H1 (cell line): ENCODE results near the gene RNF187. TPM values are rescaled to one million over a fixed set of nuclear protein-coding genes. Genes with fewer than 3 reads are reported as not detected.

Experiments
- CTCF ChIA-PET: fragments of 300-600 bp; sonication (Branson Sonifier 250); formaldehyde crosslinking; loops from one replicate; lab custom pipeline; 2021; ENCODE audit not compliant: partially characterized antibody; lab: Charles Lee
- POLR2A ChIA-PET: fragments of 300-600 bp; sonication (Branson Sonifier 250); formaldehyde crosslinking; loops from one replicate; lab custom pipeline; 2021; ENCODE audit warnings: inconsistent platforms; ENCODE audit not compliant: partially characterized antibody; lab: Charles Lee
- DNase-seq, 2 experiments: peaks; one replicate each; pipeline versions ENCODE4 v3.0.0 to v3.0.0-alpha.2; 2010 to 2022; ENCODE audit warnings: low spot score in 2 of 2, low read depth in 1 of 2, mixed read lengths in 1 of 2
- FAIRE-seq: peaks from 2 replicates; lab custom pipeline; 2011; peaks lifted over from hg19 to GRCh38; lab: Jason Lieb, UNC
- H2AFZ ChIP-seq: 2 replicates; pipeline ENCODE4 v1.8.1; 2012; ENCODE audit warnings: low read length, inconsistent platforms
- H2AK5ac ChIP-seq: 2 replicates; pipeline ENCODE4 v1.6.1; 2013; ENCODE audit warnings: low read depth, low read length
- H2BK120ac ChIP-seq: replicated peaks from 2 replicates; pipeline ENCODE3; 2013; ENCODE audit warnings: low read depth, low read length, inconsistent platforms
- H2BK12ac ChIP-seq: 2 replicates; pipeline ENCODE4 v1.6.1; 2013; ENCODE audit warnings: low read depth, low read length
- H2BK15ac ChIP-seq: 2 replicates; pipeline ENCODE4 v1.6.1; 2013; ENCODE audit warnings: low read length
- H2BK20ac ChIP-seq: 2 replicates; pipeline ENCODE4 v1.6.1; 2013; ENCODE audit warnings: low read length
- H2BK5ac ChIP-seq: 2 replicates; pipeline ENCODE4 v1.6.1; 2013; ENCODE audit warnings: low read depth, low read length
- H3K14ac ChIP-seq: 2 replicates; pipeline ENCODE4 v1.6.1; 2013; ENCODE audit warnings: inconsistent platforms; ENCODE audit not compliant: insufficient read length
- H3K18ac ChIP-seq: 2 replicates; pipeline ENCODE4 v1.6.1; 2013; ENCODE audit warnings: low read length; ENCODE audit errors: extremely low read depth
- H3K23ac ChIP-seq: 2 replicates; pipeline ENCODE4 v1.6.1; 2013; ENCODE audit warnings: inconsistent platforms; ENCODE audit not compliant: insufficient read length
- H3K23me2 ChIP-seq: 2 replicates; pipeline ENCODE4 v1.6.1; 2013; ENCODE audit warnings: low read depth, low read length
- H3K27ac ChIP-seq: 2 replicates; pipeline ENCODE4 v1.6.1; 2011; ENCODE audit warnings: low read depth, low read length, inconsistent platforms
- H3K27me3 ChIP-seq, 4 experiments: replicated peaks in 1 of 4; 1 replicate in 1 of 4; 2 replicates in 3 of 4; pipeline versions ENCODE4 v1.6.1 to v1.8.1; 2011 to 2013; ENCODE audit warnings: low read length in 3 of 4, mild to moderate bottlenecking in 3 of 4, inconsistent platforms in 2 of 4, mixed read lengths in 2 of 4, moderate library complexity in 1 of 4; ENCODE audit not compliant: control insufficient read depth in 3 of 4, insufficient read depth in 3 of 4; ENCODE audit errors: extremely low read depth in 1 of 4
- H3K36me3 ChIP-seq, 4 experiments: 2 replicates each; pipeline versions ENCODE4 v1.6.1 to v1.8.1; 2011 to 2013; ENCODE audit warnings: mild to moderate bottlenecking in 4 of 4, low read length in 3 of 4, moderate library complexity in 2 of 4, control low read depth in 1 of 4, inconsistent platforms in 1 of 4; ENCODE audit not compliant: insufficient read depth in 4 of 4, control insufficient read depth in 2 of 4
- H3K4ac ChIP-seq: replicated peaks from 2 replicates; pipeline ENCODE3; 2013; ENCODE audit warnings: low read length, low read depth, mixed read lengths, inconsistent platforms; ENCODE audit not compliant: insufficient read length
- H3K4me1 ChIP-seq, 4 experiments: replicated peaks in 1 of 4; 1 replicate in 1 of 4; 2 replicates in 3 of 4; pipeline versions ENCODE4 v1.6.1 to v1.8.1; 2011 to 2013; ENCODE audit warnings: low read length in 3 of 4, inconsistent platforms in 2 of 4, mixed read lengths in 1 of 4; ENCODE audit not compliant: insufficient read depth in 4 of 4, control insufficient read depth in 3 of 4
- H3K4me2 ChIP-seq, 2 experiments: 2 replicates each; pipeline versions ENCODE4 v1.6.1 to v1.8.1; 2011 to 2013; ENCODE audit warnings: low read depth in 2 of 2, low read length in 2 of 2, control low read depth in 1 of 2, inconsistent platforms in 1 of 2, mild to moderate bottlenecking in 1 of 2; ENCODE audit not compliant: insufficient read depth in 1 of 2
- H3K4me3 ChIP-seq, 4 experiments: fragments of 200-600, 300-600 bp in 1 of 4; sonication (generic), shearing (Covaris generic), sonication (Bioruptor Twin) in 1 of 4; 2 replicates each; pipeline versions ENCODE4 v1.5.1 to v1.8.1; 2011 to 2016; ENCODE audit warnings: low read length in 4 of 4, low read depth in 3 of 4, control low read depth in 2 of 4, inconsistent platforms in 2 of 4, mild to moderate bottlenecking in 2 of 4, mixed read lengths in 1 of 4, moderate library complexity in 1 of 4; ENCODE audit not compliant: insufficient read depth in 2 of 4; ENCODE audit errors: extremely low read depth in 1 of 4
- H3K56ac ChIP-seq: replicated peaks from 2 replicates; pipeline ENCODE3; 2013; ENCODE audit warnings: low read depth, mild to moderate bottlenecking, mixed read lengths, low read length, inconsistent platforms; ENCODE audit not compliant: insufficient read length
- H3K79me1 ChIP-seq: 2 replicates; pipeline ENCODE4 v1.6.1; 2013; ENCODE audit warnings: low read depth, low read length, control low read depth
- H3K79me2 ChIP-seq, 2 experiments: 2 replicates each; pipeline versions ENCODE4 v1.6.1 to v1.8.1; 2012 to 2013; ENCODE audit warnings: low read length in 2 of 2, mild to moderate bottlenecking in 2 of 2, inconsistent platforms in 1 of 2; ENCODE audit not compliant: insufficient read depth in 2 of 2, control insufficient read depth in 1 of 2
- H3K9ac ChIP-seq, 4 experiments: replicated peaks in 1 of 4; 1 replicate in 1 of 4; 2 replicates in 3 of 4; pipeline versions ENCODE4 v1.6.1 to v1.8.1; 2011 to 2013; ENCODE audit warnings: low read depth in 3 of 4, low read length in 3 of 4, control low read depth in 2 of 4, mild to moderate bottlenecking in 2 of 4, moderate library complexity in 2 of 4, inconsistent platforms in 1 of 4; ENCODE audit errors: extremely low read depth in 1 of 4
- H3K9me3 ChIP-seq, 2 experiments: 2 replicates each; pipeline versions ENCODE4 v1.6.1 to v1.8.1; 2012 to 2013; ENCODE audit warnings: mild to moderate bottlenecking in 2 of 2, moderate library complexity in 2 of 2, control low read depth in 1 of 2, inconsistent platforms in 1 of 2, low read depth in 1 of 2, low read length in 1 of 2, mixed read lengths in 1 of 2; ENCODE audit not compliant: insufficient read depth in 2 of 2
- H4K20me1 ChIP-seq, 2 experiments: replicated peaks in 1 of 2; 2 replicates each; pipeline versions ENCODE3 to v1.8.1; 2011 to 2013; ENCODE audit warnings: inconsistent platforms in 2 of 2, low read length in 2 of 2, mild to moderate bottlenecking in 1 of 2; ENCODE audit not compliant: insufficient read depth in 2 of 2, control insufficient read depth in 1 of 2
- H4K5ac ChIP-seq: 2 replicates; pipeline ENCODE4 v1.6.1; 2013; ENCODE audit warnings: low read length, low read depth, mixed read lengths, inconsistent platforms; ENCODE audit not compliant: insufficient read length
- H4K8ac ChIP-seq: 2 replicates; pipeline ENCODE4 v1.8.0; 2013; ENCODE audit warnings: mild to moderate bottlenecking, moderate library complexity, low read length, inconsistent platforms; ENCODE audit not compliant: insufficient read depth; ENCODE audit errors: extremely low read depth
- H4K91ac ChIP-seq: replicated peaks from 2 replicates; pipeline ENCODE3; 2013; ENCODE audit warnings: low read length, mixed read lengths, inconsistent platforms; ENCODE audit not compliant: insufficient read length
- GTF2F1 ChIP-seq: IDR thresholded peaks from 2 replicates; pipeline ENCODE4 v1.6.1; 2012; ENCODE audit warnings: low read depth, low read length, improper control_type of control experiment, borderline replicate concordance
- KDM5A ChIP-seq: fragments of 200-600 bp; IDR thresholded peaks from 2 replicates; pipeline ENCODE4 v1.7.1; 2012; ENCODE audit warnings: mild to moderate bottlenecking, low read length, inconsistent platforms, mixed read lengths
- NRF1 ChIP-seq: IDR thresholded peaks from 2 replicates; pipeline ENCODE4 v1.6.1; 2011; ENCODE audit warnings: mild to moderate bottlenecking, low read depth, low read length, improper control_type of control experiment
- POLR2AphosphoS5 ChIP-seq: IDR thresholded peaks from 2 replicates; pipeline ENCODE4 v1.6.1; 2011; ENCODE audit warnings: low read depth, low read length
- POU5F1 ChIP-seq: IDR thresholded peaks from 2 replicates; pipeline ENCODE4 v1.6.1; 2011; ENCODE audit warnings: low read depth, mild to moderate bottlenecking, low read length, moderate library complexity
- RBBP5 ChIP-seq: IDR thresholded peaks from 2 replicates; pipeline ENCODE4 v1.7.1; 2012; ENCODE audit warnings: low read depth, mild to moderate bottlenecking, inconsistent platforms, low read length, moderate library complexity, borderline replicate concordance
- RXRA ChIP-seq: IDR thresholded peaks from 2 replicates; pipeline ENCODE4 v1.6.1; 2011; ENCODE audit warnings: low read depth, mild to moderate bottlenecking, low read length, moderate library complexity; ENCODE audit not compliant: insufficient read depth
- SAP30 ChIP-seq: fragments of 300-600 bp; sonication (generic); IDR thresholded peaks from 2 replicates; pipeline ENCODE4 v1.7.1; 2012; ENCODE audit warnings: low read length, moderate library complexity, mild to moderate bottlenecking, inconsistent platforms; ENCODE audit not compliant: insufficient read depth, insufficient replicate concordance
- SP2 ChIP-seq: IDR thresholded peaks from 2 replicates; pipeline ENCODE4 v1.6.1; 2012; ENCODE audit warnings: mild to moderate bottlenecking, low read length, inconsistent platforms
- SRF ChIP-seq: IDR thresholded peaks from 2 replicates; pipeline ENCODE4 v1.6.1; 2011; ENCODE audit warnings: mild to moderate bottlenecking, low read depth, low read length, moderate library complexity
- SUZ12 ChIP-seq: fragments of 200-600 bp; sonication (generic); IDR thresholded peaks from 2 replicates; pipeline ENCODE4 v1.6.1; 2012; ENCODE audit warnings: mild to moderate bottlenecking, inconsistent platforms, low read length, moderate library complexity, mixed read lengths
- TAF1 ChIP-seq: IDR thresholded peaks from 2 replicates; pipeline ENCODE4 v1.6.1; 2011; ENCODE audit warnings: mild to moderate bottlenecking, low read depth, low read length
- TBP ChIP-seq: IDR thresholded peaks from 2 replicates; pipeline ENCODE4 v1.6.1; 2011; ENCODE audit warnings: low read depth, low read length, improper control_type of control experiment
- ZNF274 ChIP-seq: IDR thresholded peaks from 2 replicates; pipeline ENCODE4 v1.7.0; 2012; ENCODE audit warnings: low read length, borderline replicate concordance; ENCODE audit errors: extremely low read depth
- WGBS, 2 experiments: shearing (Covaris generic) in 1 of 2; methylation state at CpG; one replicate each; pipeline versions ENCODE4 v1.1.6 to v1.1.7; 2013 to 2015; ENCODE audit warnings: low lambda C conversion rate in 2 of 2, mixed read lengths in 2 of 2, inconsistent platforms in 1 of 2, low coverage in 1 of 2, missing lambda C conversion rate in 1 of 2; ENCODE audit not compliant: insufficient replicate concordance in 2 of 2, insufficient coverage in 1 of 2, insufficient read length in 1 of 2; ENCODE audit errors: extremely low coverage in 1 of 2, missing lambda C conversion rate in 1 of 2; 5-methylcytosine and 5-hydroxymethylcytosine counted together
- polyA plus RNA-seq, 7 experiments: library from polyadenylated mRNA; depleted of rRNA in 3 of 7; stranded (reverse) in 5 of 7; unstranded in 2 of 7; fragments of >200 nt in 5 of 7; fragments of 200-250 nt in 2 of 7; gene quantifications; 1 replicate in 5 of 7; 2 replicates in 1 of 7; 4 replicates in 1 of 7; pipeline versions ENCODE4 v1.2.1 to v1.2.3, GENCODE V29; 2011 to 2013; ENCODE audit warnings: missing spikeins in 2 of 7, mixed read lengths in 2 of 7
- total RNA-seq: library from RNA; stranded (reverse); fragmentation: NEBNext Ultra II Directional; extraction: Animal tissue kit (Norgen Biotek cat#: 25700); gene quantifications from 2 replicates; pipeline ENCODE4 v1.2.1, GENCODE V29; 2021

The RNF187 gene
- total and polyA plus RNA-seq, 2 of the 8 experiments (the other 6 are each of a cell fraction or from before 2014, with no cell fraction given): 47.0 to 113 TPM

DNA sequence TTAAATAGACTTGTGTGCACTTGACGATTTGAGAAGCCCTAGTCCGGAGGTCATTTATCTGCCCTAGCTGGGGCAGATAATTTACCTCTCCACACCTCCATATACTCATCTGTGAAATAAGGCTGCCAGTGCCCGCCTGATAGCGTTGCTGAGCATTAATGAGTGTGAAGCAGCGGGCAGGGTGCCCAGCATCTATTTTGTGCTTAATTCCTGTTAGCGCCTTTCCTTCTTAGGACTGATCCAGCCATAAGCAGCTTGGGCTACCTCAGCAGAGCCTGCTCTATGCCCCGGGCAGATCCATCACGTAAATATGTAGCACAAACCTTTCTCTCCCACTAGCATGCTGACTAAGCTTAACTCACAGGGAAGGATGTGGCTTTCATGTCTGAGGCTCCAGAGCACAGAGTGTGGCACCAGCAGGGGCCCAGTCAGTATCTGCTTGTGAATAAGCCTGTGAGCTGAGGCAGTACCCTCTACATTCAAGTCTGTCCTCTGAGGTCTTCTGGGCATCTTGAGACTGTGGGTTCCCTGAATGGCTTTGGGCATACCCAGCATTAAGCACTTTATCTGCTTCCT is 21.5 kb upstream of the RNF187 start:
- Histone ChIP-seq H2AFZ (no peak overlapping the region), H3K4ac (no peak overlapping the region), H3K56ac (no peak overlapping the region), H3K14ac (no peak overlapping the region), H3K79me2 (no peaks in the 10 kb centered on the region), H3K27me3 (peaks cover 4 to 51% (median 28%) of the 10 kb centered on the region in 4 experiments), H2AK5ac (no peak overlapping the region), H2BK5ac (no peak overlapping the region), H4K8ac (no peak overlapping the region), H3K23me2 (peaks cover 11% of the 10 kb centered on the region; the same call in 1 of the 2 replicates), H3K9ac (no peak overlapping the region), H3K79me1 (no peaks in the 10 kb centered on the region), H3K4me2 (peak overlapping the region; percentile 62 to 99), H3K4me1 (peaks cover 7 to 27% (median 8%) of the 10 kb centered on the region in 4 experiments), H4K20me1 (no peaks in the 10 kb centered on the region), H3K9me3 (no peaks in the 10 kb centered on the region), H3K23ac (no peak overlapping the region), H2BK15ac (no peak overlapping the region), H3K4me3 (peak overlapping the region in 2 of 4 experiments; percentile 57 to 63; a peak in 4 of 8 replicates), H4K5ac (no peak overlapping the region), H2BK120ac (no peak overlapping the region), H4K91ac (no peak overlapping the region), H2BK20ac (no peak overlapping the region), H2BK12ac (no peak overlapping the region; the same call in 1 of the 2 replicates), H3K36me3 (no peaks in the 10 kb centered on the region), H3K27ac (no peak overlapping the region), H3K18ac (no peak overlapping the region)
- DNase-seq (no peak), FAIRE-seq (no peak)
- CTCF ChIA-PET: interaction anchor here (1.7 kb wide), 2 partner anchors 10 to 23 kb away, joined by 3 to 6 read pairs; no protein-coding TSS in a partner anchor
- 82% methylated on average over 8 of the region's 8 CpGs; no CpG with 5 or more reads in 1 of the 2 experiments for WGBS, 2 experiments
- POLR2A ChIA-PET: interaction anchor here (1.1 to 14.5 kb wide), 8 partner anchors 9 to 59 kb away, joined by 3 to 232 read pairs (median 10); partner anchors contain the start of gene TRIM11
- TF ChIP-seq RBBP5 (no peak), SAP30 (no peak), RXRA (no peak), NRF1 (no peak), POLR2AphosphoS5 (no peak), SUZ12 (no peak), ZNF274 (no peak), POU5F1 (no peak), GTF2F1 (no peak), TAF1 (no peak), SP2 (no peak), KDM5A (no peak), TBP (no peak), SRF (no peak)
